T-helper 1 cell (primary cell): ENCODE measurements around the gene MELK.
"Not testable (repeated sequence)": the region's sequence is repeated elsewhere in the genome, so short reads cannot be mapped to it uniquely, and the experiment has no call there.

Source experiments
- DNase-seq, 5 donors: peaks; one replicate each; pipeline ENCODE4 v3.0.0-alpha.2; 2012 to 2020
- total RNA-seq, 4 donors: gene quantifications; one replicate each; lab custom pipeline; 2026; lab: John Stamatoyannopoulos, UW

MELK gene
- 0.46 to 2.6 (median 1.5) reads per million in 4 donors for total RNA-seq

- peak; percentile 61 to 81 (median 73) for DNase-seq
Observed at GRCh38 chr9:36572515-36573418, at the start of gene MELK. Gene MELK (plus strand): TSS chr9:36572895. CDS start chr9:36581682, 8,787 bp downstream.

DNA sequence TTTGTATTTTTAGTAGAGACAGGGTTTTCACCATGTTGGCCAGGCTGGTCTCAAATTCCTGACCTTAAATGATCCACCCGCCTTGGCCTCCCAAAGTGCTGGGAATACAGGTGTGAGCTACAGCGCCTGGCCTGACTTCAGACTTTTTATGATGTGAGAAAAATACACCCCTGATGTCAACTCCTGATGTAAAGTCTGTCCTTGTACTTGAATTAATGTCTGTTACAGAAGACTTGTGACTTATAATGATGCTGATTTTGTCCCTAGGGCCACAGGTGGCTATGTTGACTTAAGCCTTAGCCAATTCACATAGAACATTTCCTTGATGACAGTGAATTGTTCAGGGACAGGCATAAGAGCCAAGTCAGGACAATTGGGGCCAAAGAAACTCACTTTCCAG is 42.5 kb upstream of the MELK start:
- DNase-seq: no peak

GRCh38 chr9:36532353-36532752 is 40.3 kb upstream of the MELK start:
- no peak for DNase-seq

DNA sequence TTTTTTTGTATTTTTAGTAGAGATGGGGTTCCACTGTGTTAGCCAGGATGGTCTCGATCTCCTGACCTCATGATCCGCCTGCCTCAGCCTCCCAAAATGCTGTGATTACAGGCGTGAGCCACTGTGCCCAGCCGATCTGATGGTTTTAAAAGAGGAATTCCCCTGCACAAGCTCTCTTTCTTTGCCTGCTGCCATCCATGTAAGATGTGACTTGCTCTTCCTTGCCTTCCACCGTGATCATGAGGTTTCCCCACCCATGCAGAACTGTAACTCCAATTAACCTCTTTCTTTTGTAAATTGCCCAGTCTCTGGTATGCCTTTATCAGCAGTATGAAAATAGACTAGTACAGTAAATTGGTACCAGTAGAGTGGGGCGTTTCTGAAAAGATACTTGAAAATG is 39.0 kb upstream of the MELK start:
- not testable (repeated sequence) for DNase-seq

DNA sequence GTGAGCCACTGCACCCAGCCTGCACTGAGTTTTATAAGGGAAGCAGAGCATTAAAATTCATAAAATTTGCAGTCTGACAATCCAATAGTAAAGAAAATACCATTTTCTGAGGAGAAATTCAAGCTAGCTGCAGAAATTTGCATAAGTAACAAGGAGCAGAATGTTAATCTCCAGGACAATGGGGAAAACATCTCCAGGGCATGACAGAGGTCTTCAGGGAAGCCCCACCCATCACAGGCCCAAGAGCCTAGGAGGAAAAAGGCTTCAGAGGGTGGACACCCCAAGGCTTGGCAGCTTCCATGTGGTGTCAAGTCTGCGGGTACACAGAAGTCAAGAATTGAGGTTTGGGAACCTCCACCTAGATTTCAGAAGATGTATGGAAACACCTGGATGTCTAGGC is 37.6 kb upstream of the MELK start:
- no peak for DNase-seq

- no peak for DNase-seq
Observed at GRCh38 chr9:36537861-36538260, 34.8 kb upstream of the MELK start.

- DNase-seq: no peak
Observed at GRCh38 chr9:36542355-36542754, 30.3 kb upstream of the MELK start.

DNA sequence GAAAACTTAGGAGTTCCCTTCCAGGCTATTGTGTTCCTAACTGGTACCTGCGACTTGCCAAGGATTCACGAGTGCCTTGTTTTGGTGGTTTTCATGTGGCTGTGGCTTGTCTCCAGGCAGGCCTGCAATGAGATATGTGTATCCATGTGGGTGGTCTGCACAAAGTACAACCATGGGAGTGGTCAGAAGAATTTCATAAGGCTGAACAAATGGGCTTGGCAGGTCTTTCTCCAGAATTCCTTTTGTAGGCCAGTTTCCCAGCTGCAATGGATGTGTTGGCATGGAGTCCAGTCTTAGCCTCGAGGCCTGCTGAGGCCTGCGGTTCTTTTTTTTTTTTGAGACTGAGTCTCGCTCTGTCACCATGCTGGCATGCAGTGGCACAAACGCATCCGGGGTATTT is 28.8 kb upstream of the MELK start:
- no peak for DNase-seq

DNA sequence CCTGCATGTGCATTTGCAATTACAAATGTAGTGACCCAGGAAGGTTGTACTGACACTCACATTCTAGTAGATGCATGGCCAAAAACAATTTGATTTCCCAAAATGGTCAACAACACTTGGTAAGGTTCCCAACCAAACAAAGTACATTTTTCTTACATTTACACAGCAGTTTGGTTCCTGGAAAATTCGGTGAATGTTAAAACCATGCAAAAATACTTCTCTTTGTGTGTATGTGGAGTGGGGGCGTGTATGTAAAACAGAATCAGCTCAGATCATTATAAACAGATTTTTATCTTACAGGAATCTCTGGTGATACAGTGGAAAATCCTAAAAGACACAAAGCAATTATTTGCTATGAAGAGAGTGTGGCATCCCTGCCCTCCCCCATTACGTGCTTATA is 25.1 kb upstream of the MELK start:
- DNase-seq: no peak

DNA sequence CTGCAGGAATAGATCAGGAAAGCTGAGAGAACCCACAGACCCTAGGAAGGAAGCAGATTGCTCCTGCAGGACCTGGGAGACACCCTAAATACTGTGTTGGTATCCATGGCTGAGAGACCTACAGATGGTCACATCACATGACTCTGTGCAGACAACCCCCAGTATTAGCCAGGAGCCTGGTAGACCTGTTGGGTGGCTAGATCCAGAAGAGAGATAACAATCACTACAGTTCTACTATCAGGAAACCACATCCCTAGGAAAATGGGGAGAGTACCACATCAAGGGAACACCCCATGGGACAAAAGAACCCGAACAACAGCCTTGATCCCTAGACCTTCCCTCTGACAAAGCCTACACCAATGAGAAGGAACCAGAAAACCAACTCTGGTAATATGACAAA is 24.2 kb upstream of the MELK start:
- DNase-seq: no peak

- no peak for DNase-seq
Observed at GRCh38 chr9:36550135-36550534, 22.6 kb upstream of the MELK start.

DNA sequence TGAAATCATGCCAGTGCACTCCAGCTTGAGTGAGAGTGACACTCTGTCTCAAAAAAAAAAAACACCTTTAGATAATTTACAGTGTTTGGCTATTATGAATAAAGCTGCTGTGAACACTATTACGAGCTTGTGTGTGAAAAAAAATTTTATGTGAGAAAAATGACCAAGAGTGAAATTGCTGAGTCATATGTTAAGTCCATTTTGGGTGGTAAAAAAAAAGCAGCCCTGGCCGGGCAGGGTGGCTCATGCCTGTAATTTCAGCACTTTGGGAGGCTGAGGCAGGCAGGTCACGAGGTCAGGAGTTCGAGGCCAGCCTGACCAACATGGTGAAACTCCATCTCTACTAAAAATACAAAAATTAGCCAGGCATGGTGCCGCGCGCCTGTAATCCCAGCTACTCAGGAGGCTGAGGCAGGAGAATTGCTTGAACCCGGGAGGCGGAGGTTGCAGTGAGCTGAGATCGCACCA is 22.0 kb upstream of the MELK start:
- DNase-seq: not testable (repeated sequence)

DNA sequence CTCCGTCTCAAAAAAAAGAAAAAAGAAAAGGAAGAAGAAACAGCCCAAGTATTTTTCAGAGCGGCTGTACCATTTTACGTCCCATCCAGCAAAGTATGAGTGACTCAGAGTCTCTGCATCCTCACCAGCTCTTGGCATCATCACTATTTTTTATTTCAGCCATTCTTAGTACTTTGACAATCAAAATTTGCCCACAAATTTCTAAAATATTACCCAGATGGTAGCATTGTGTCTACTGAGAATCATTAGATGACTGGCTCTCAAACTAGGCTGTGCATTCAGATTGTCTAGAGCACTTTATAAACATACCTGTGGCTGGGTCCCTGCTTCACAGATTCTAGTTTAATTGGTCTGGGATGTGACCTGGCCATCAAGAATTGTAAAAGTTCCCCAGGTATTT is 21.6 kb upstream of the MELK start:
- DNase-seq: no peak

DNA sequence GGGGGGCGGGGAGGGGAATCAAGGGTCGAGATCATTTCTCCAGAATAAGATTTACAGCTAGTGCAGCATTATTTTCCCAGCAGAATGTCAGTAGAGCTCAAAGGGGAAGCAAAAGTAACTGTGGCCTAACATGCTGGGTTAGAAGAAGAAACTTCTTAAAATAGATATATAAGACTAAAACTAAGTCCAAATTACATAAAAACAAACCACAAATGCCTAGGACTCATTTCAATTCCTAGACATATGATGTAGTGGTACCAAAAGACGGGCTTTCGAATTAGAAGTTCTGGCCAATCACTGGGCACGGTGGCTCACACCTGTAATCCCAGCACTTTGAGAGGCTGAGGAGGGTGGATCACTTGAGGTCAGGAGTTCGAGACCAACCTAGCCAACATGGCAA is 20.8 kb upstream of the MELK start:
- DNase-seq: no peak

DNA sequence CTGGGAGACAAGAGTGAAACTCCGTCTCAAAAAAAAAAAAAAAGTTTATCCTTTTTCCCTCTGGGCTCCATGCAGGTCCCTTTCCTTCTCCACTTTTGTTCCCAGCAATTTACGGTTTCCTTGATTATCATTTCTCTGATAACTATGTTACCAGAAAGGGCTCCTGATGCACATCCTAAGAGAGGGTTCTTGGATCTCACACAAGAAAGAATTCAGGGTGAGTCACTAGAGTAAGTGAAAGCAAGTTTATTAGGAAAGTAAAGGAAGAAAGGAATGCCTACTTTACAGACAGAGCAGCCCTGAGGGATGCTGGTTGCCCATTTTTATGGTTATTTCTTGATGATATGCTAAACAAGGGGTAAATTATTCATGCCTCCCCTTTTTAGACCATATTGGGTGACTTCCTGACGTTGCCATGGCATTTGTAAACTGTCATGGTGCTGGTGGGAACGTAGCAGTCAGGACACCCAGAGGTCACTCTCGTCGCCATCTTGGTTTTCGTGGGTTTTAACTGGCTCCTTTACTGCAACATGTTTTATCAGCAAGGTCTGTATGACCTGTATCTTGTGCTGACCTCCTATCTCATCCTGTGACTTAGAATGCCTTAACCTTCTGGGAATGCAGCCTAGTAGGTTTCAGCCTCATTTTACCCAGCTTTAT is 13.5 kb upstream of the MELK start:
- DNase-seq: no peak

DNA sequence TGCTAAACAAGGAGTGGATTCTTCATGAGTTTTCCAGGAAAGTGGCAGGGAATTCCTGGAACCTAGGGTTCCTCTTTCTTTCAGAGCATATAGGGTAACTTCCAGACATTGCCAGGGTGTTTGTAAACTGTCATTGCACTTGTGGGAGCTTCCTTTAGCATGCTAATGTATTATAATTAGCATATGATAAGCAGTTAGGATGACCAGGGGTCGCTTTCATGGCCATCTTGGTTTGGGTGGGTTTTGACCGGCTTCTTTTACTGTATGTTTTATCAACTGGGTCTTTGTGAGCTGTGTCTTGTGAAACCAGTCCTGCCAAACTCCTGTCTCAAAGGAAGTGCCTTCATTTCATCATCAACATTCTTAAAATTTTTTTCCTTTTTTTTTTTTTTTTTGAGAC is 11.9 kb upstream of the MELK start:
- DNase-seq: no peak

DNA sequence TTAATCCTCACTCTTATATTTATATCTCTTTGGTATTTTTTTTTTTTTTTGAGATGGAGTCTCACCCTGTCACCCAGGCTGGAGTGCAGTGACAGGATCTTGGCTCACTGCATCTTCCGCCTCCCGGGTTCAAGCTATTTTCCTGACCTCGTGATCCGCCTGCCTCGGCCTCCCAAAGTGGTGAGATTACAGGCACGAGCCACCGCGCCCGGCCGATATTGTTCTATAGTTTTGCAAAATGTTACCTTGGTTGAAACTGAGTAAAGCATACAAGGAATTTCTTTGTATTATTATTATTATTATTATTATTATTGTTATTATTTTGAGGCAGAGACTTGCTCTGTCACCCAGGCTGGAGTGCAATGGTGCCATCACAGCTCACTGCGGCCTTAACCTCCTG is 9.9 kb upstream of the MELK start:
- not testable (repeated sequence) for DNase-seq

GRCh38 chr9:36566813-36567221 is 5.9 kb upstream of the MELK start:
- DNase-seq: no peak

GRCh38 chr9:36568681-36569080 is 4.0 kb upstream of the MELK start:
- DNase-seq: not testable (repeated sequence)

DNA sequence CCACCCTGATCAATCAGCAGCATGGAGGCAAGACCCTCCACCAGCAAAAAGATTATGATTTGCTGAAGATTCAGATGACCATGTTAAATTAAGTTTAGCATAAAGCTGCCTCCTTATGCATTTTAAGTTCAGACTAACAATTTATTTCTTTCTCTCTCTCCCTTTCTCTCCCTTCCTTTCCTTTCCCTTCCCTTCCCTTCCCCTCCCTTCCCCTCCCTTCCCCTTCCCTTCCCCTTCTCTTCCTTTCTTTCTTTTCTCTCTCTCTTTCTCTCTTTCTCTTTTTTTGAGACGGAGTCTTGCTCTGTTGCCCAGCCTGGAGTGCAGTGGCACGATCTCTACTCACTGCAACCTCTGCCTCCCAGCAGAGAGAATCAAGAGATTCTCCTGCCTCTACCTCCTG is 1.4 kb upstream of the MELK start:
- no peak for DNase-seq

DNA sequence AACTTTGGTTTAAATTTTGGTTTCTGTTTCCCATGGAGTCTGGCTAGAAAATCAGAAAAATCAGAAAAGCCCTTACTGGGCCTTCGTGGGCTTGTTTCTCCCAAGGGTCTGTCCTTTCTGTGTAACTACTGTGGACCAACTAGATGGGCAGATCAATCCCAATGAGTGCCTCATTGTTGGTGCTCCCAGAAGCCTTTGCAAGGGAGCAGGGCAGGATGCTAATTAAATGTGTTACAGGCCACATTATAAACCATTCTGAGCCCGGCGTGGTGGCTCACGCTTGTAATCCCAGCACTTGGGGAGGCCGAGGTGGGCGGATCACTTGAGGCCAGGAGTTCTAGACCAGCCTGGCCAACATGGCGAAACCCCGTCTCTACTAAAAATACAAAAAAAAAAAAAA is 1.4 kb downstream of the MELK start:
- DNase-seq: not testable (repeated sequence)

- peak in 1 of 5 donors; percentile 13 for DNase-seq
Observed at GRCh38 chr9:36575411-36575882, 2.8 kb downstream of the MELK start.

DNA sequence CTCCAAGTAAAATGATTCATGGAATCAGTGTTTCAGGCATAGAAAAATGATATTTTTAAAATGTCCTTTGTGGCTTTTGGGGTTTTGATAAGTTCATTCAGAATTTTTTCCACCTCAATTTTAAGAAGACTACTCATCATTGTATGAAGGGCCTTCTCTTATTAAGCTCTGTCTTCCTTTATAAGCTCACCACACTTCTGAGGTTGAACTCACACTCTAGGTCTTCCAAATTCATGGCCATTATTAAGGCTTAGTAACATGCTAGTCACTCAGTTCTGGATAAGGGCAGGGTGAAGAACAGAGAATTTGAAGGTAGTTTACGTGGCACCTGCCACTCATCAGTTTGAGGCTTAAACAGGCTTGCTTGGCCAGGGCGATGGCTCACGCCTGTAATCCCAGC is 4.2 kb downstream of the MELK start:
- no peak for DNase-seq
